HEK293 (cell line): ENCODE results near the gene NR3C2.

ENCODE experiments used
- ELK4 ChIP-seq: IDR thresholded peaks from 2 replicates; pipeline ENCODE4 v1.6.1; 2011; ENCODE audit warnings: mild to moderate bottlenecking, low read depth, low read length, borderline replicate concordance
- TCF7L2 ChIP-seq: IDR thresholded peaks from 2 replicates; pipeline ENCODE4 v1.6.1; 2011; ENCODE audit warnings: low read depth, mild to moderate bottlenecking, inconsistent platforms, low read length, moderate library complexity, borderline replicate concordance
- ZBTB7A ChIP-seq: fragments of 450-650 bp; formaldehyde crosslinking; IDR thresholded peaks from 2 replicates; pipeline ENCODE4 v1.5.1; 2016; ENCODE audit warnings: low read depth, missing biosample characterization, missing genetic modification characterization
- ZNF175 ChIP-seq: fragments of 450-650 bp; formaldehyde crosslinking; IDR thresholded peaks from 2 replicates; pipeline ENCODE4 v1.5.1; 2016; ENCODE audit warnings: missing biosample characterization, missing genetic modification characterization
- ZNF311 ChIP-seq: fragments of 450-650 bp; formaldehyde crosslinking; IDR thresholded peaks from 2 replicates; pipeline ENCODE4 v1.5.1; 2017; ENCODE audit warnings: missing biosample characterization, missing genetic modification characterization, borderline replicate concordance
- ZNF501 ChIP-seq: fragments of 450-650 bp; formaldehyde crosslinking; IDR thresholded peaks from 2 replicates; pipeline ENCODE4 v1.5.1; 2016; ENCODE audit warnings: missing biosample characterization, missing genetic modification characterization
- ZNF629 ChIP-seq: fragments of 450-650 bp; formaldehyde crosslinking; IDR thresholded peaks from 2 replicates; pipeline ENCODE4 v1.5.1; 2017; ENCODE audit warnings: missing biosample characterization, missing genetic modification characterization
- TF ChIP-seq, protein P1 (sequence below): fragments of 450-650 bp; formaldehyde crosslinking; IDR thresholded peaks from 2 replicates; pipeline ENCODE4 v1.5.1; 2016; ENCODE audit warnings: missing biosample characterization, missing genetic modification characterization

DNA sequence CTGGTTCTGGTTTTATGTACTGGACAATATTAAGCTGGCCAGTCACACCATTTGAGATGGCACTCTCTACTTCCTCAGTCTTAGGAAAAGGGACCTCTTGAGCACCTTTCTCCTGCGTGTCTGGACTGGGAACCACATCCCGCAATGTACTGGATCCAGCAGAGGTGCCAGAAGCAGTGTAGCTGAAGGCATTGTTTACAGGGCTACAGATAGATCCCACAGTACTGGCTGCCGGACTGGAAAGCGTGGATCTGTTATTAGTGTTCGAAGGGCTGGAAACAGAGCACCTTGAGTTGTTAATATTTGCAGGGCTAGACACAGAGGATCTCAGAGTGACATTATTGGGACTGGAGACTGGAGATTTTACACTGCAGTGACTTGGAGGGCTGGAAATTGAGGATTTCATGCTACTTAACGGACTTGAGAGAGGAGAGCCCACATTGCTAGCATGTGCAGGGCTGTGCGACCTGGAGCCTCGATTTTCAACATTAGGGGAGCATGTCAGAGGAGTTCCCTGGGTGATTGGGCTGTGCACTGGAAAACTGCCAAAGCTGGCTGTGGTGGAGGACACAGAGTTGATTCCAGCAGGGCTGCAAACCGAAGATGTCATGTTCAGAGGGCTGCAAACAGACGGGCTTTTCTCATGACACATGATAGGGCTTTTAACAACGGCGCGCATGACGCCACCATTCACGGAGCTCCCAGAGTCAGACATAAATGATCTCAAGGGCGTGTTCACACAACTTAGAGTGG, 6.4 kb downstream of the NR3C2 start:
- TF ChIP-seq ZNF501 (tag by site-specific recombination) (no peak), ZNF175 (no peak), ZBTB7A (tag by site-specific recombination) (no peak), ELK4 (no peak), TCF7L2 (no peak), ZNF629 (tag by site-specific recombination) (no peak), ZNF311 (tag by site-specific recombination) (no peak)
- TF ChIP-seq, protein P1, sequence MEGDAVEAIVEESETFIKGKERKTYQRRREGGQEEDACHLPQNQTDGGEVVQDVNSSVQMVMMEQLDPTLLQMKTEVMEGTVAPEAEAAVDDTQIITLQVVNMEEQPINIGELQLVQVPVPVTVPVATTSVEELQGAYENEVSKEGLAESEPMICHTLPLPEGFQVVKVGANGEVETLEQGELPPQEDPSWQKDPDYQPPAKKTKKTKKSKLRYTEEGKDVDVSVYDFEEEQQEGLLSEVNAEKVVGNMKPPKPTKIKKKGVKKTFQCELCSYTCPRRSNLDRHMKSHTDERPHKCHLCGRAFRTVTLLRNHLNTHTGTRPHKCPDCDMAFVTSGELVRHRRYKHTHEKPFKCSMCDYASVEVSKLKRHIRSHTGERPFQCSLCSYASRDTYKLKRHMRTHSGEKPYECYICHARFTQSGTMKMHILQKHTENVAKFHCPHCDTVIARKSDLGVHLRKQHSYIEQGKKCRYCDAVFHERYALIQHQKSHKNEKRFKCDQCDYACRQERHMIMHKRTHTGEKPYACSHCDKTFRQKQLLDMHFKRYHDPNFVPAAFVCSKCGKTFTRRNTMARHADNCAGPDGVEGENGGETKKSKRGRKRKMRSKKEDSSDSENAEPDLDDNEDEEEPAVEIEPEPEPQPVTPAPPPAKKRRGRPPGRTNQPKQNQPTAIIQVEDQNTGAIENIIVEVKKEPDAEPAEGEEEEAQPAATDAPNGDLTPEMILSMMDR (tag by site-specific recombination), result no peak
